Testis (tissue), 3 donors: ENCODE results near the gene SLC10A4. TPM values are rescaled to one million over a fixed set of nuclear protein-coding genes. Genes with fewer than 3 reads are reported as not detected.

ENCODE experiments used
- DNase-seq: peaks from one replicate; pipeline ENCODE4 v3.0.0-alpha.2; 2019
- H3K27ac ChIP-seq, 2 donors: fragments of 200-600 bp; sonication (generic); one replicate each; pipeline ENCODE4 v1.5.1; 2019
- H3K27me3 ChIP-seq: fragments of 200-600 bp; sonication (generic); one replicate; pipeline ENCODE4 v1.5.1; 2019
- H3K36me3 ChIP-seq: fragments of 200-600 bp; sonication (generic); one replicate; pipeline ENCODE4 v1.5.1; 2017; ENCODE audit warnings: low read depth; ENCODE audit errors: missing control alignments
- H3K4me1 ChIP-seq: fragments of 200-600 bp; sonication (generic); one replicate; pipeline ENCODE4 v1.5.1; 2019
- H3K4me3 ChIP-seq, 2 donors: fragments of 200-600 bp; sonication (generic); one replicate each; pipeline ENCODE4 v1.5.1; 2017 to 2019
- H3K9me3 ChIP-seq: fragments of 200-600 bp; sonication (generic); one replicate; pipeline ENCODE4 v1.5.1; 2017
- CTCF ChIP-seq, 3 experiments: fragments of 450-650 bp in 2 of 3; fragments of 200-600 bp in 1 of 3; sonication (generic) in 1 of 3; IDR thresholded peaks; one replicate each; pipeline ENCODE4 v1.5.1; 2016 to 2019; ENCODE audit warnings: antibody characterized with exemption in 3 of 3, mild to moderate bottlenecking in 2 of 3, moderate library complexity in 1 of 3
- POLR2A ChIP-seq: fragments of 450-650 bp; IDR thresholded peaks from one replicate; pipeline ENCODE4 v1.6.1; 2017; ENCODE audit warnings: antibody characterized with exemption, mild to moderate bottlenecking, moderate library complexity
- WGBS, 2 donors: methylation state at CpG; one replicate each; pipeline ENCODE4 v1.1.5; 2018; 5-methylcytosine and 5-hydroxymethylcytosine counted together
- intact Hi-C: fragments of 100-400 bp; cut with DNase I; formaldehyde crosslinking; loops from one replicate; pipeline ENCODE4 v1.15.1; 2023; ENCODE audit warnings: low total_unique reads
- polyA plus RNA-seq: library from polyadenylated mRNA; stranded (reverse); fragments of 350-450 nt; fragmentation: Illumina TruSeq; extraction: RNeasy Lipid Tissue Mini Kit (QIAGEN cat#74804); gene quantifications from one replicate; pipeline ENCODE4 v1.2.3, GENCODE V29; 2014; ENCODE audit warnings: low read depth, low replicate concordance; ENCODE audit not compliant: insufficient read depth
- total RNA-seq, 2 donors: library from RNA; depleted of rRNA; stranded (reverse); fragments of >200 nt; gene quantifications; one replicate each; pipeline ENCODE4 v1.2.3, GENCODE V29; 2016

The SLC10A4 gene
- total and polyA plus RNA-seq, 3 donors from 2014 or later: 0.69 to 2.0 (median 1.1) TPM

GRCh38 chr4:48472794-48473193, 10.3 kb upstream of the SLC10A4 start:
- Histone ChIP-seq H3K27ac (no peak overlapping the region), H3K36me3 (no peaks in the 10 kb centered on the region), H3K4me1 (no peaks in the 10 kb centered on the region), H3K4me3 (no peak overlapping the region), H3K9me3 (no peaks in the 10 kb centered on the region), H3K27me3 (no peaks in the 10 kb centered on the region)
- WGBS, 2 donors: 79 to 80% methylated on average over 1 of the region's 1 CpG
- no peak for DNase-seq
- TF ChIP-seq POLR2A (no peak), CTCF (IDR thresholded peaks at IDR 0.05) (no peak)
- intact Hi-C loops: no loop called here

DNA sequence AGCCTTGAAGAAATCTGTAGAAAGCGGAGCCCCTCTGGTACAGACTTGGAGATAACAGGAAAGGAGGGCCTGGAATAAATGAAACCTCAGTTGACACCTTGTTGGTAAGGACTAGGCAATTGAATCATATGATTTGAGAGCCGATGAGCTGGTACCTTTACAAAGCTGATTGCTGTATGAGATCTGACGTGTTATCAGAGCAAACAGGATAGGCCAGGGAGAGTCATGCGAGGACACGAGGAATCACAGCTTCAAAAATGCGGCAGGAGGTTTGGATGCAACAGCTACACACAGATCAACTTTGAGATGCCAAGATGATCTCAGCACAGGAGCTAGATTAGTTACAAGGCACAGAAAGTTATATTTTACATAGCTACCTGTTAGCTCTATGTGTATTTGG, 7.4 kb upstream of the SLC10A4 start:
- intact Hi-C loops: no loop called here
- DNase-seq: no peak
- no peak overlapping the region for H3K27ac ChIP-seq
- no peaks in the 10 kb centered on the region for H3K27me3 ChIP-seq
- no peaks in the 10 kb centered on the region for H3K4me1 ChIP-seq
- no peak overlapping the region for H3K4me3 ChIP-seq
- WGBS, 2 donors: 86 to 94% methylated on average over 6 of the region's 6 CpGs
- H3K9me3 ChIP-seq: no peaks in the 10 kb centered on the region
- no peaks in the 10 kb centered on the region for H3K36me3 ChIP-seq
- TF ChIP-seq CTCF (IDR thresholded peaks at IDR 0.05) (no peak), POLR2A (no peak)

DNA sequence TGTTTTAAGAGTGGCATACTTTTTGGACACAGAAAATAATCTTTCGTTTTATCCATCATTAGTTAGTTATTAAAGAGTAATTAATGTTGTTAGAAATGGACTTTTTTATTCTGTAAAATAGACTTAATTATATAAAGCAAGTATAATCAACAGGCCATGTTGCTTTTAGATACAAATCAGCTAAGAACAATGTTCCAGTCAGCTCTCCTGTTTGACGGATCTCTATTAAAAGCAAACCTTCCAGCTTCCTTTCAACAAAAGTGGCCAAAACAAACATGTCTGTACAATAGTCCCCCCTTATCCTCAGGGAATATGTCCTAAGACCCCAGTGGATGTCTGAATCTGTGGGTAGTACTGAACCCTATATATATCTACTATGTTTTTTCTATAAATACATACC, 4.9 kb upstream of the SLC10A4 start:
- no peaks in the 10 kb centered on the region for H3K4me1 ChIP-seq
- DNase-seq: no peak
- H3K4me3 ChIP-seq: no peak overlapping the region
- no peak overlapping the region for H3K27ac ChIP-seq
- H3K9me3 ChIP-seq: no peaks in the 10 kb centered on the region
- no peak for TF ChIP-seq CTCF (IDR thresholded peaks at IDR 0.05)
- no peak for TF ChIP-seq POLR2A
- no peaks in the 10 kb centered on the region for H3K27me3 ChIP-seq
- 82 to 83% methylated on average over 2 of the region's 2 CpGs for WGBS, 2 donors
- no peaks in the 10 kb centered on the region for H3K36me3 ChIP-seq
- intact Hi-C loops: no loop called here

DNA sequence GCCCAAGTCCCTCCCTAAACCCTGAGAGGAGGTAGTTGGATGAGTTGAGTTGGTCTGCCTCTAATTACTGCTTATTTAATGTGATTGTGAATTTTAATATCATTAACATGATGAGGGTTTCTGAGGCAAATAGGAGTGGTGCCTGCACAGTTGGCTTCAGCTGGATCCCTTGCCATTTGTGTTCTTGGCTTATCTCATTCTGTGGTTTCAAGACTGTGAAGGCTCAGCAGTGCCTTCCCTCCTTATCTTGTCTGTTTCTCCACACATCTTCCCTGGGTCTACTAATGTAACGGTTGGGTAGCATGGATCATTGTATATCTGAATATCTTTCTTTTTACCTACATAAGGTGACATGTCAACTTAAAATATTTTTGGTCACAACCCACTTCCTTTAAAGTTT, 1.6 kb upstream of the SLC10A4 start:
- peaks cover 3% of the 10 kb centered on the region for H3K4me1 ChIP-seq
- TF ChIP-seq CTCF (IDR thresholded peaks at IDR 0.05) (no peak), POLR2A (no peak)
- no peaks in the 10 kb centered on the region for H3K36me3 ChIP-seq
- H3K9me3 ChIP-seq: no peaks in the 10 kb centered on the region
- WGBS, 2 donors: 63 to 82% methylated on average over 1 of the region's 1 CpG
- DNase-seq: no peak
- no peak overlapping the region for H3K27ac ChIP-seq
- no peak overlapping the region for H3K4me3 ChIP-seq
- intact Hi-C loops: no loop called here
- no peaks in the 10 kb centered on the region for H3K27me3 ChIP-seq

GRCh38 chr4:48483777-48484493, 792 bp downstream of the SLC10A4 start:
- Histone ChIP-seq H3K4me1 (peaks cover 3% of the 10 kb centered on the region), H3K9me3 (no peaks in the 10 kb centered on the region), H3K27ac (no peak overlapping the region), H3K4me3 (peak overlapping the region; percentile 32 to 41), H3K27me3 (no peaks in the 10 kb centered on the region), H3K36me3 (no peaks in the 10 kb centered on the region)
- intact Hi-C loops: no loop called here
- WGBS, 2 donors: 8 to 12% methylated on average over 8 to 46 of the region's 66 CpGs
- no peak for TF ChIP-seq POLR2A
- no peak for TF ChIP-seq CTCF (IDR thresholded peaks at IDR 0.05)
- DNase-seq: no peak
